Ascending aorta (tissue), 2 donors: Measurements from ENCODE around the gene NUFIP1. TPM values are rescaled to one million over a fixed set of nuclear protein-coding genes. Genes with fewer than 3 reads are reported as not detected.

ENCODE experiments used
- DNase-seq, 2 donors: peaks; one replicate each; pipeline ENCODE4 v3.0.0-alpha.2; 2019; ENCODE audit warnings: low spot score in 2 of 2
- H3K27ac ChIP-seq, 2 donors: fragments of 200-600 bp; sonication (generic); one replicate each; pipeline ENCODE4 v1.5.1; 2016 to 2017; ENCODE audit warnings: mild to moderate bottlenecking in 1 of 2
- H3K27me3 ChIP-seq: fragments of 200-600 bp; sonication (generic); one replicate; pipeline ENCODE4 v1.5.1; 2017
- H3K36me3 ChIP-seq, 2 donors: fragments of 200-600 bp; sonication (generic); one replicate each; pipeline ENCODE4 v1.5.1; 2016
- H3K4me1 ChIP-seq, 2 donors: fragments of 200-600 bp; sonication (generic); one replicate each; pipeline ENCODE4 v1.5.1; 2016 to 2017; ENCODE audit warnings: mild to moderate bottlenecking in 1 of 2
- H3K4me3 ChIP-seq, 2 donors: fragments of 200-600 bp; sonication (generic); one replicate each; pipeline ENCODE4 v1.5.1; 2016 to 2017; ENCODE audit warnings: mild to moderate bottlenecking in 1 of 2
- H3K9me3 ChIP-seq, 2 donors: fragments of 200-600 bp; sonication (generic); one replicate each; pipeline ENCODE4 v1.5.1; 2016
- CTCF ChIP-seq, 3 experiments: fragments of 200-600 bp in 2 of 3; fragments of 450-650 bp in 1 of 3; sonication (generic) in 2 of 3; IDR thresholded peaks; one replicate each; pipeline ENCODE4 v1.5.1; 2016 to 2019; ENCODE audit warnings: antibody characterized with exemption in 3 of 3, mild to moderate bottlenecking in 1 of 3, moderate library complexity in 1 of 3
- intact Hi-C: fragments of 100-400 bp; cut with DNase I; formaldehyde crosslinking; loops from one replicate; pipeline ENCODE4 v1.15.1; 2023
- total RNA-seq: library from RNA; depleted of rRNA; stranded (reverse); fragments of >200 nt; gene quantifications from one replicate; pipeline ENCODE4 v1.1.0, GENCODE V29; 2016

The NUFIP1 gene
- total RNA-seq, 1 donor from 2014 or later: 3.1 TPM

GRCh38 chr13:44932850-44933251 lies 56.4 kb downstream of the NUFIP1 start:
- Histone ChIP-seq H3K4me3 (no peak overlapping the region), H3K27ac (peak overlapping the region; percentile 68 to 79), H3K36me3 (no peaks in the 10 kb centered on the region), H3K4me1 (peaks cover 7 to 36% of the 10 kb centered on the region in 2 donors), H3K9me3 (no peaks in the 10 kb centered on the region), H3K27me3 (no peaks in the 10 kb centered on the region)
- no peak for TF ChIP-seq CTCF (IDR thresholded peaks at IDR 0.05)
- intact Hi-C loops: loop anchor here (5.0 kb wide), 1 partner anchor 34 kb away; no protein-coding TSS in a partner anchor
- no peak for DNase-seq

GRCh38 chr13:44932171-44932849 lies 57.0 kb downstream of the NUFIP1 start:
- no peaks in the 10 kb centered on the region for H3K9me3 ChIP-seq
- intact Hi-C loops: loop anchor here (5.0 kb wide), 1 partner anchor 35 kb away; no protein-coding TSS in a partner anchor
- no peak for TF ChIP-seq CTCF (IDR thresholded peaks at IDR 0.05)
- no peaks in the 10 kb centered on the region for H3K36me3 ChIP-seq
- H3K4me1 ChIP-seq: peaks cover 7 to 36% of the 10 kb centered on the region in 2 donors
- H3K4me3 ChIP-seq: no peak overlapping the region
- peak overlapping the region; percentile 68 to 79 for H3K27ac ChIP-seq
- H3K27me3 ChIP-seq: no peaks in the 10 kb centered on the region
- DNase-seq: no peak

- Histone ChIP-seq H3K27me3 (no peaks in the 10 kb centered on the region), H3K4me3 (no peak overlapping the region), H3K27ac (peak overlapping the region; percentile 68 to 79), H3K36me3 (no peaks in the 10 kb centered on the region), H3K4me1 (peaks cover 7 to 36% of the 10 kb centered on the region in 2 donors), H3K9me3 (no peaks in the 10 kb centered on the region)
- TF ChIP-seq CTCF (IDR thresholded peaks at IDR 0.05): no peak
- intact Hi-C loops: loop anchor here (1.0 to 5.0 kb wide), 2 partner anchors 9 to 36 kb away; no protein-coding TSS in a partner anchor
- DNase-seq: no peak
These were observed 58.2 kb downstream of the NUFIP1 start for GRCh38 chr13:44930963-44931623.

GRCh38 chr13:44930280-44930679 lies 59.0 kb downstream of the NUFIP1 start:
- intact Hi-C loops: loop anchor here (5.0 kb wide), 1 partner anchor 37 kb away; no protein-coding TSS in a partner anchor
- H3K9me3 ChIP-seq: no peaks in the 10 kb centered on the region
- H3K4me3 ChIP-seq: no peak overlapping the region
- H3K36me3 ChIP-seq: no peaks in the 10 kb centered on the region
- peak overlapping the region; percentile 68 to 79 for H3K27ac ChIP-seq
- TF ChIP-seq CTCF (IDR thresholded peaks at IDR 0.05): no peak
- H3K4me1 ChIP-seq: peaks cover 7 to 36% of the 10 kb centered on the region in 2 donors
- no peaks in the 10 kb centered on the region for H3K27me3 ChIP-seq
- DNase-seq: no peak

- no peaks in the 10 kb centered on the region for H3K9me3 ChIP-seq
- H3K27ac ChIP-seq: peak overlapping the region in 1 of 2 donors; percentile 79
- peaks cover 7 to 36% of the 10 kb centered on the region in 2 donors for H3K4me1 ChIP-seq
- DNase-seq: no peak
- H3K4me3 ChIP-seq: no peak overlapping the region
- TF ChIP-seq CTCF (IDR thresholded peaks at IDR 0.05): no peak
- intact Hi-C loops: loop anchor here (5.0 to 10.0 kb wide), 2 partner anchors 38 to 705 kb away; no protein-coding TSS in a partner anchor
- no peaks in the 10 kb centered on the region for H3K27me3 ChIP-seq
- no peaks in the 10 kb centered on the region for H3K36me3 ChIP-seq
These were observed 59.6 kb downstream of the NUFIP1 start for GRCh38 chr13:44929692-44930091.
